Measurements from ENCODE around the gene PLAAT3.
"Not testable (repeated sequence)": the region's sequence is repeated elsewhere in the genome, so short reads cannot be mapped to it uniquely, and the experiment has no call there.

The PLAAT3 gene

GRCh38 chr11:63536669-63537292 lies 77.5 kb downstream of the PLAAT3 start, which contains the start of gene PLAAT4:
Gene PLAAT4, plus strand, starts transcription at chr11:63536808. Its CDS starts 61 bp downstream, at chr11:63536869.
- DNase-seq = peak; percentile 17

- DNase-seq = no peak
Measured at GRCh38 chr11:63535734-63536133, 78.5 kb downstream of the PLAAT3 start.

GRCh38 chr11:63534895-63535461 lies 79.3 kb downstream of the PLAAT3 start:
- DNase-seq = no peak

GRCh38 chr11:63534076-63534475 lies 80.2 kb downstream of the PLAAT3 start:
- DNase-seq = no peak

- no peak for DNase-seq
Measured at GRCh38 chr11:63532799-63533475, 81.3 kb downstream of the PLAAT3 start.

- no peak for DNase-seq
Measured at GRCh38 chr11:63532117-63532516, 82.1 kb downstream of the PLAAT3 start.

- DNase-seq = peak; percentile 58
Measured at GRCh38 chr11:63531074-63531792, 83.0 kb downstream of the PLAAT3 start.

- no peak for DNase-seq
Measured at GRCh38 chr11:63530021-63530420, 84.2 kb downstream of the PLAAT3 start.

- not testable (repeated sequence) for DNase-seq
Measured at GRCh38 chr11:63529373-63529772, 84.9 kb downstream of the PLAAT3 start.

GRCh38 chr11:63528729-63529278 lies 85.4 kb downstream of the PLAAT3 start:
- DNase-seq = not testable (repeated sequence)

GRCh38 chr11:63528156-63528555 lies 86.1 kb downstream of the PLAAT3 start:
- not testable (repeated sequence) for DNase-seq

GRCh38 chr11:63527667-63528066 lies 86.6 kb downstream of the PLAAT3 start:
- no peak for DNase-seq
